Adrenal gland (tissue), 5 donors: ENCODE results near the gene TBC1D8B.
"Not testable (repeated sequence)": the region's sequence is repeated elsewhere in the genome, so short reads cannot be mapped to it uniquely, and the experiment has no call there.

Experiments used
- POLR2A ChIP-seq, 2 donors: fragments of 450-650 bp; IDR thresholded peaks; one replicate each; pipeline ENCODE4 v1.6.1; 2017; ENCODE audit warnings: antibody characterized with exemption in 2 of 2, mild to moderate bottlenecking in 2 of 2, moderate library complexity in 1 of 2
- TF ChIP-seq, protein P1 (sequence below), 6 experiments: fragments of 450-650 bp in 4 of 6; fragments of 200-600 bp in 2 of 6; sonication (generic) in 1 of 6; IDR thresholded peaks; 1 replicate in 5 of 6; 2 replicates in 1 of 6; pipeline versions ENCODE4 v1.5.1 to v1.8.0; 2016 to 2021; ENCODE audit warnings: antibody characterized with exemption in 6 of 6, mild to moderate bottlenecking in 2 of 6, moderate library complexity in 1 of 6
- donor health status: DM: no; HTN: no; CAD: no.

- TF ChIP-seq, protein P1, sequence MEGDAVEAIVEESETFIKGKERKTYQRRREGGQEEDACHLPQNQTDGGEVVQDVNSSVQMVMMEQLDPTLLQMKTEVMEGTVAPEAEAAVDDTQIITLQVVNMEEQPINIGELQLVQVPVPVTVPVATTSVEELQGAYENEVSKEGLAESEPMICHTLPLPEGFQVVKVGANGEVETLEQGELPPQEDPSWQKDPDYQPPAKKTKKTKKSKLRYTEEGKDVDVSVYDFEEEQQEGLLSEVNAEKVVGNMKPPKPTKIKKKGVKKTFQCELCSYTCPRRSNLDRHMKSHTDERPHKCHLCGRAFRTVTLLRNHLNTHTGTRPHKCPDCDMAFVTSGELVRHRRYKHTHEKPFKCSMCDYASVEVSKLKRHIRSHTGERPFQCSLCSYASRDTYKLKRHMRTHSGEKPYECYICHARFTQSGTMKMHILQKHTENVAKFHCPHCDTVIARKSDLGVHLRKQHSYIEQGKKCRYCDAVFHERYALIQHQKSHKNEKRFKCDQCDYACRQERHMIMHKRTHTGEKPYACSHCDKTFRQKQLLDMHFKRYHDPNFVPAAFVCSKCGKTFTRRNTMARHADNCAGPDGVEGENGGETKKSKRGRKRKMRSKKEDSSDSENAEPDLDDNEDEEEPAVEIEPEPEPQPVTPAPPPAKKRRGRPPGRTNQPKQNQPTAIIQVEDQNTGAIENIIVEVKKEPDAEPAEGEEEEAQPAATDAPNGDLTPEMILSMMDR (IDR thresholded peaks at IDR 0.05) = not testable (repeated sequence)
- not testable (repeated sequence) for TF ChIP-seq POLR2A (IDR thresholded peaks at IDR 0.05)
Observed at GRCh38 chrX:106812930-106813329, 10.5 kb downstream of the TBC1D8B start.
